ENCODE results near the gene ROMO1.
"Not testable (repeated sequence)": the region's sequence is repeated elsewhere in the genome, so short reads cannot be mapped to it uniquely, and the experiment has no call there.

ROMO1 gene

DNA sequence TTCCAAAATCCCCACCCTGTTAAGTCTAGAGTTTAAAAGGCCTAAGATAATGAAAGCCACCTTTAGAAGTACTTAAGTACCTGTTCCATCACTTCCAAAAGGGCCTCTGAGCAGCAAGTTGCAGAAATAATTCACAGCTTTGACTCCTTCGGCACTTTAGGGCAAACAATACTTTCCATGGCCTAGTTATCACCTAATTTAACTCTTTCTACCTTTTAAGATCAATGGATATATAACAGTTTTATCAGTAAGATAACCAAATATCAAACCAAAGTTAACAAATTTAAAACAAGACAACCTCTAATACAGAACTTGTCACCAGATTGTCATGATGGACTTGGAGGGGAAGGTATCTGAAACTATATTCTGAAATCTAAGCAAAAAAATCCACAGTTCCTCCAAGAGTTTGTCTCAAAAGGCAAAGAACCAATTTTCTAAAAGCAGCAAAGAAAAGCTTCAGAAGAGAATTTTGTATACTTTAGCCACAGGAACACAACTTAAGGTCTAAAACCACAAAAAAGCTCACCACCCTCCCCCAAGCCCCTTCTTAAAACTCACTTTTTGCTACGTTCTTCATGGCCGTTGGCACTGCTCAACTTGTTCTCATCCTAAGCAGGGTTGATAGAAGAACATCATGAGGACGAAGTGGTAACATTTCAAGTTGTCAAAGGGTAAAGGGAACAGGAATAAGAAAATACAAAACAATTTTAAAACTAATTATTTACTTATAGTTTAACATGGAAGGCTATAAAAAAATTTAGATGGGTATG lies 39.4 kb downstream of the ROMO1 start:
- H3K4me3 ChIP-seq (ENCODE audit: low read length): peak overlapping the region; percentile 5
- DNase-seq (ENCODE audit: low read depth): no peak
- TF ChIP-seq, protein P1, sequence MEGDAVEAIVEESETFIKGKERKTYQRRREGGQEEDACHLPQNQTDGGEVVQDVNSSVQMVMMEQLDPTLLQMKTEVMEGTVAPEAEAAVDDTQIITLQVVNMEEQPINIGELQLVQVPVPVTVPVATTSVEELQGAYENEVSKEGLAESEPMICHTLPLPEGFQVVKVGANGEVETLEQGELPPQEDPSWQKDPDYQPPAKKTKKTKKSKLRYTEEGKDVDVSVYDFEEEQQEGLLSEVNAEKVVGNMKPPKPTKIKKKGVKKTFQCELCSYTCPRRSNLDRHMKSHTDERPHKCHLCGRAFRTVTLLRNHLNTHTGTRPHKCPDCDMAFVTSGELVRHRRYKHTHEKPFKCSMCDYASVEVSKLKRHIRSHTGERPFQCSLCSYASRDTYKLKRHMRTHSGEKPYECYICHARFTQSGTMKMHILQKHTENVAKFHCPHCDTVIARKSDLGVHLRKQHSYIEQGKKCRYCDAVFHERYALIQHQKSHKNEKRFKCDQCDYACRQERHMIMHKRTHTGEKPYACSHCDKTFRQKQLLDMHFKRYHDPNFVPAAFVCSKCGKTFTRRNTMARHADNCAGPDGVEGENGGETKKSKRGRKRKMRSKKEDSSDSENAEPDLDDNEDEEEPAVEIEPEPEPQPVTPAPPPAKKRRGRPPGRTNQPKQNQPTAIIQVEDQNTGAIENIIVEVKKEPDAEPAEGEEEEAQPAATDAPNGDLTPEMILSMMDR (IDR thresholded peaks at IDR 0.05; ENCODE audit: insufficient read depth, low read depth, low read length, missing control alignments): no peak

DNA sequence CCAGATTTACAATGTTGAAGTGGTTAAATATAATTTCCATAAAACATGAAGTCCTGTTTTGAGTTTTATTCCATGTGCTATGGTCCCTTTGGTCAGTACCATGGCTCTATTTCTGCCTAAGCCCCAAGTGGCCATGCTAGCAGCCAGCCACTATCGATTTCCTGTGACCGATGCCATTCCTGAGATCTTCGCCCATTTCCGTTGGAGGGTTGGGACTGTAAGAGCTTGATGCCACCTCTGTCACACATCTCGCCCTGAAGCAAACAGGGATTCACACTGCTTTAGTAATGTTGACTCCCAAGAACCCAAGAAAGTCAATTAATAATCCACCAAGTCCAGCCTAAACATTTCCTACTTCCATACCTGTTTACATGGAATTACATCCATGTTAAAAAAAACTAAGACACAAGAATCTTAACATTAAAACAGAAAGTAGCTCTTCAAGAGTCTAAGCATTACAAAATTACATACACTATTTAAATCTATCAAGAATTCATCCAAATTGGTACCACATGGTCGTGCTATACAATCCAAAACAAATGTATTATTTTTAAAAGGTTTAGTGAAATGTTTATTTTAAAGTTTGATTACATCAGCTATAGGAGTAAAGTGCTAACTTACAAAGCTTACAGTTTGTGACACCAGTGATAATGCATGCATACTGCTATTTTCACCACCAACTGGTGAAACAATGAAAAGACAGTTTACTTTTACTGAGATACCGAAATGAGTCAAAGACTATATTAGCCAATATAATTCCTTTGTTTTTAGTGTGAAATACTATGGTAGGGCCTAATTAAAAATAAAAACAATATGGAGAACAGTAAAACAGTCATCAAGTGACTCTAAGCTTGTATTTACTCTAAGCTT lies 40.3 kb downstream of the ROMO1 start:
- peak; percentile 62 for DNase-seq (ENCODE audit: low read depth)
- H3K4me3 ChIP-seq (ENCODE audit: low read length): peak overlapping the region; percentile 99
- TF ChIP-seq, protein P1 (IDR thresholded peaks at IDR 0.05; ENCODE audit: insufficient read depth, low read depth, low read length, missing control alignments): peak; percentile 32

DNA sequence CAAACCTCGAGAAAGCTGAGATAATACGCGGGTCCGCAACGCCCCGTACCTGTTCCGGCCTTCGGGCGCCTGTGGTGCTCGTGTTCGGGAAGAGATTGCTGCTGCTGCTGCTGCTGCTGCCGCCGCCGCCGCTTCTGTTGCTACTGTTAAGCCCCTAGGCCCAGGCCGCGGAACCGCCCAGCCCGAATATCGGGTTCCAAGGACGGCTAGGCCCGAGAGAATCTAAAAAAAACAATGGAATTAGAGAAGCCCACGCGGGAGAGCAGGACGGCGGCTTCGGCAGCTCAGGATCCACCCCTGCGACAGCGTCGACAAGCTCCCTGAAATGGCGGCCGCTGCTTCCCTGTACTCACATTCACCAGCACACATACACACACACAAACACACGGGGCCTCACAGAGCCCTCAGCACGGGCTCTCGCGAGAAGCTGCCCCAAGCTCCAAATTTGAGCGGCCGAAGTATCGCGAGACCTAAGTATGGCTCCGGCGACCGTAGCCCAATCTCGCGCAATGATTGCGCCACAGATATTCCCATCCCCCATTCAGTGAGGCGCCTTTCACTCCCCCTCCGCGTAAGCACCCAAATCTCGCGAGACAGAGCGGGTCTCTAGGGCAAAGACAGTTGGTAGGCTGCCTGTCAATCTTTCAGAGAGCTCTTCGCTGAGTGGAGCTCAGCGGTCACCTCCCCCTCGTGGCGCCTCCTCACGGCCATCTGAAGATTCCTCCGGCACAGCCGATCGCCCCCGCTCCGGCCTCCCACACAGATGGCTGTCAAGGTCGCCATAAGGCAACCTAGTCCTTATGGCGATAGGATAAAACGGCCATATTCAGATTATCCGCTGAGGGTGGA lies 42.9 kb downstream of the ROMO1 start, which contains the start of gene RBM39:
TSS of gene RBM39 (minus strand) at position 369 of the 849 bp plus-strand sequence. CDS start 1,386 bp downstream, outside the sequence.
- TF ChIP-seq, protein P1 (IDR thresholded peaks at IDR 0.05; ENCODE audit: insufficient read depth, low read depth, low read length, missing control alignments): peak; percentile 55
- DNase-seq (ENCODE audit: low read depth): peak; percentile 100
- H3K4me3 ChIP-seq (ENCODE audit: low read length): peak within 1 kb of the TSS; percentile 99

DNA sequence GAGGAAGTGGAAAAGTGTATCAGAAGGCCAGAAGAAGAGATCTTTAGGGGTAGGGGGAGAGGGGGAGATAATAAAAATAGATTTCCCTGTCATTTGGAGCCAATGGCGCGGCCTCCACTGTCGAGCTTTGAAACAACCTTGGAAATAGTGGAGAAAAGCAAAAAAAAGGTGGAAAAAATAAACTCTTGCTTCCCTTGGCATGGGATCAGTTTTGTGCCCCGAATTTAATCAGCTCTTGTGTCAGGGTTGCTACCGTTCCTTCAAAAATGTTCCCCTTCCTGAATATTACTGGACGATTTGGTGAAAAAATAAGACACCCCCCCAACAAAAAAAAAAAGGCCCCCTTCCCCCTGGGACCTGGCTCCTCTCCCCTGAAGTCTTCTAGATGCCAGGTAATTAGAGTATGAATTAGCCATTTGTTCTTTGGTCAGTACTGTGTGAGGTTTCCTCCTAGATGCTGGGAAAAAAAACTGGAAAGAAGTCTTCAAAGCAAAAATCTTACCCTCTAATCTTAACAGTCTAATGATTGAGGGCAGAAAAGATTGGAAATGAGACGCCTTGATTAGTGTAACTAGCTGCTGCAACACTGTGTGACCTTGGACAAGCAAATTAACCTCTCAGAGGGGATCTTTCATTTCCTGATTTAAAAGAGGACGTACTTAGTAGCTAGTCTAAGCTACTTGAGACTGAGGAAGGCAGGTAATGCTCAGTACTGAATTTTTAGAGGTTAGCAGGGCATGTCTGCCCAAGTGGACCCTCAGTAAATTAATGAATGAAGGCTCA lies 43.7 kb downstream of the ROMO1 start:
- TF ChIP-seq, protein P1 (IDR thresholded peaks at IDR 0.05; ENCODE audit: insufficient read depth, low read depth, low read length, missing control alignments): no peak
- peak overlapping the region; percentile 93 for H3K4me3 ChIP-seq (ENCODE audit: low read length)
- DNase-seq (ENCODE audit: low read depth): no peak

GRCh38 chr20:35743693-35744491 lies 44.7 kb downstream of the ROMO1 start:
- DNase-seq (ENCODE audit: low read depth): no peak
- H3K4me3 ChIP-seq (ENCODE audit: low read length): no peak overlapping the region
- TF ChIP-seq, protein P1 (IDR thresholded peaks at IDR 0.05; ENCODE audit: insufficient read depth, low read depth, low read length, missing control alignments): no peak

DNA sequence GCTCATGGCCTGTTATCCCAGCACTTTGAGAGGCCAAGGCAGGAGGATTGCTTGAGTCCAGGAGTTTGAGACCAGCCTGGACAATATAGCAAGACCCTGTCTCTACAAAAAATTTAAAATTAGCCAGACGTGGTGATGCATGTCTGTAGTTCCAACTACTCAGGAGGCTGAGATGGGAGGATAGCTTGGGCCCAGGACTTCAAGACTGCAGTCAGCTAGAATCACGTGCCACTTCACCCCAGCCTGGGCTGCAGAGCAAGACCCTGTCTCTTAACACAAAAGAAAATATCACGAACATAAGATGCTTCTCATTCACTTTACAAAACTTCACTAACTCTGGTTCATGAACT lies 45.3 kb downstream of the ROMO1 start:
- not testable (repeated sequence) for H3K4me3 ChIP-seq (ENCODE audit: low read length); DNase-seq (ENCODE audit: low read depth)
